ENCODE data around the gene COL27A1. TPM values are rescaled to one million over a fixed set of nuclear protein-coding genes. Genes with fewer than 3 reads are reported as not detected.

Gene COL27A1
- total RNA-seq, 1 donor from 2014 or later: 13.0 TPM

GRCh38 chr9:114150608-114151007 lies 4.7 kb upstream of the COL27A1 start:
- no peaks in the 10 kb centered on the region for H3K36me3 ChIP-seq
- H3K4me3 ChIP-seq: no peak overlapping the region
- peaks cover 20% of the 10 kb centered on the region for H3K4me1 ChIP-seq
- intact Hi-C loops (cut with DNase I): no loop called here
- ATAC-seq (no peak), DNase-seq (no peak)
- peaks cover 34% of the 10 kb centered on the region for H3K27me3 ChIP-seq (ENCODE audit: low read depth)
- no peak for TF ChIP-seq CTCF (IDR thresholded peaks at IDR 0.05)
- no peak overlapping the region for H3K27ac ChIP-seq
- H3K9me3 ChIP-seq: no peaks in the 10 kb centered on the region

- ATAC-seq (no peak), DNase-seq (no peak)
- peaks cover 37% of the 10 kb centered on the region for H3K27me3 ChIP-seq (ENCODE audit: low read depth)
- no peak for TF ChIP-seq CTCF (IDR thresholded peaks at IDR 0.05)
- no peak overlapping the region for H3K4me3 ChIP-seq
- H3K36me3 ChIP-seq: no peaks in the 10 kb centered on the region
- no peaks in the 10 kb centered on the region for H3K9me3 ChIP-seq
- H3K27ac ChIP-seq: no peak overlapping the region
- intact Hi-C loops (cut with DNase I): no loop called here
- peaks cover 20% of the 10 kb centered on the region for H3K4me1 ChIP-seq
These were observed 3.8 kb upstream of the COL27A1 start for GRCh38 chr9:114151426-114151956.

GRCh38 chr9:114153761-114154599 lies 1.4 kb upstream of the COL27A1 start:
- no peak overlapping the region for H3K27ac ChIP-seq
- ATAC-seq: peak; percentile 27 to 40
- H3K9me3 ChIP-seq: no peaks in the 10 kb centered on the region
- TF ChIP-seq CTCF (IDR thresholded peaks at IDR 0.05): peak; percentile 23
- peaks cover 20% of the 10 kb centered on the region for H3K4me1 ChIP-seq
- H3K27me3 ChIP-seq (ENCODE audit: low read depth): peaks cover 37% of the 10 kb centered on the region
- no peak for DNase-seq
- H3K4me3 ChIP-seq: peak overlapping the region; percentile 47
- no peaks in the 10 kb centered on the region for H3K36me3 ChIP-seq
- intact Hi-C loops (cut with DNase I): no loop called here

- TF ChIP-seq CTCF (IDR thresholded peaks at IDR 0.05): no peak
- DNase-seq (no peak), ATAC-seq (no peak)
- Histone ChIP-seq H3K9me3 (no peaks in the 10 kb centered on the region), H3K27ac (no peak overlapping the region), H3K27me3 (ENCODE audit: low read depth) (peaks cover 37% of the 10 kb centered on the region), H3K36me3 (no peaks in the 10 kb centered on the region), H3K4me1 (peaks cover 20% of the 10 kb centered on the region), H3K4me3 (peak overlapping the region; percentile 47)
- intact Hi-C loops (cut with DNase I): no loop called here
These were observed 686 bp upstream of the COL27A1 start for GRCh38 chr9:114154600-114155102.

- Histone ChIP-seq H3K27ac (no peak overlapping the region), H3K9me3 (no peaks in the 10 kb centered on the region), H3K27me3 (ENCODE audit: low read depth) (peaks cover 37% of the 10 kb centered on the region), H3K4me3 (peak overlapping the region; percentile 61), H3K4me1 (peaks cover 20% of the 10 kb centered on the region), H3K36me3 (no peaks in the 10 kb centered on the region)
- intact Hi-C loops (cut with DNase I): no loop called here
- TF ChIP-seq CTCF (IDR thresholded peaks at IDR 0.05): no peak
- ATAC-seq: peak; percentile 1 to 19
- no peak for DNase-seq
These were observed 789 bp downstream of the COL27A1 start for GRCh38 chr9:114155995-114156656.
